Testis (tissue), 3 donors: ENCODE results near the gene TRAP1. TPM values are rescaled to one million over a fixed set of nuclear protein-coding genes. Genes with fewer than 3 reads are reported as not detected.

Source experiments
- DNase-seq: peaks from one replicate; pipeline ENCODE4 v3.0.0-alpha.2; 2019
- H3K27ac ChIP-seq, 2 donors: fragments of 200-600 bp; sonication (generic); one replicate each; pipeline ENCODE4 v1.5.1; 2019
- H3K27me3 ChIP-seq: fragments of 200-600 bp; sonication (generic); one replicate; pipeline ENCODE4 v1.5.1; 2019
- H3K36me3 ChIP-seq: fragments of 200-600 bp; sonication (generic); one replicate; pipeline ENCODE4 v1.5.1; 2017; ENCODE audit warnings: low read depth; ENCODE audit errors: missing control alignments
- H3K4me1 ChIP-seq: fragments of 200-600 bp; sonication (generic); one replicate; pipeline ENCODE4 v1.5.1; 2019
- H3K4me3 ChIP-seq, 2 donors: fragments of 200-600 bp; sonication (generic); one replicate each; pipeline ENCODE4 v1.5.1; 2017 to 2019
- H3K9me3 ChIP-seq: fragments of 200-600 bp; sonication (generic); one replicate; pipeline ENCODE4 v1.5.1; 2017
- CTCF ChIP-seq, 3 experiments: fragments of 450-650 bp in 2 of 3; fragments of 200-600 bp in 1 of 3; sonication (generic) in 1 of 3; IDR thresholded peaks; one replicate each; pipeline ENCODE4 v1.5.1; 2016 to 2019; ENCODE audit warnings: antibody characterized with exemption in 3 of 3, mild to moderate bottlenecking in 2 of 3, moderate library complexity in 1 of 3
- POLR2A ChIP-seq: fragments of 450-650 bp; IDR thresholded peaks from one replicate; pipeline ENCODE4 v1.6.1; 2017; ENCODE audit warnings: antibody characterized with exemption, mild to moderate bottlenecking, moderate library complexity
- WGBS, 2 donors: methylation state at CpG; one replicate each; pipeline ENCODE4 v1.1.5; 2018; 5-methylcytosine and 5-hydroxymethylcytosine counted together
- intact Hi-C: fragments of 100-400 bp; cut with DNase I; formaldehyde crosslinking; loops from one replicate; pipeline ENCODE4 v1.15.1; 2023; ENCODE audit warnings: low total_unique reads
- polyA plus RNA-seq: library from polyadenylated mRNA; stranded (reverse); fragments of 350-450 nt; fragmentation: Illumina TruSeq; extraction: RNeasy Lipid Tissue Mini Kit (QIAGEN cat#74804); gene quantifications from one replicate; pipeline ENCODE4 v1.2.3, GENCODE V29; 2014; ENCODE audit warnings: low read depth, low replicate concordance; ENCODE audit not compliant: insufficient read depth
- total RNA-seq, 2 donors: library from RNA; depleted of rRNA; stranded (reverse); fragments of >200 nt; gene quantifications; one replicate each; pipeline ENCODE4 v1.2.3, GENCODE V29; 2016

The TRAP1 gene
- total and polyA plus RNA-seq, 3 donors from 2014 or later, result 80.0 to 140 (median 131) TPM

- intact Hi-C loops, result no loop called here
- no peaks in the 10 kb centered on the region for H3K36me3 ChIP-seq
- H3K27ac ChIP-seq, result no peak overlapping the region
These were observed 37.4 kb upstream of the TRAP1 start for GRCh38 chr16:3754772-3755171.

GRCh38 chr16:3754081-3754703 lies 36.9 kb upstream of the TRAP1 start:
- TF ChIP-seq CTCF (IDR thresholded peaks at IDR 0.05) (no peak), POLR2A (no peak)
- intact Hi-C loops, result no loop called here
- no peak overlapping the region for H3K4me3 ChIP-seq
- H3K36me3 ChIP-seq, result no peaks in the 10 kb centered on the region
- H3K4me1 ChIP-seq, result no peaks in the 10 kb centered on the region
- no peaks in the 10 kb centered on the region for H3K9me3 ChIP-seq
- no peak overlapping the region for H3K27ac ChIP-seq
- H3K27me3 ChIP-seq, result no peaks in the 10 kb centered on the region
- DNase-seq, result no peak
- WGBS, 2 donors, result 86 to 90% methylated on average over 4 of the region's 4 CpGs

More at GRCh38 chr16:3754772-3755171, 37.4 kb upstream of the TRAP1 start:
- Histone ChIP-seq H3K4me3 (no peak overlapping the region), H3K27me3 (no peaks in the 10 kb centered on the region), H3K9me3 (no peaks in the 10 kb centered on the region), H3K4me1 (no peaks in the 10 kb centered on the region)
- DNase-seq, result no peak
- 87 to 89% methylated on average over 5 of the region's 5 CpGs for WGBS, 2 donors
- no peak for TF ChIP-seq POLR2A
- no peak for TF ChIP-seq CTCF (IDR thresholded peaks at IDR 0.05)

- Histone ChIP-seq H3K36me3 (no peaks in the 10 kb centered on the region), H3K4me3 (no peak overlapping the region), H3K27me3 (no peaks in the 10 kb centered on the region), H3K27ac (no peak overlapping the region), H3K9me3 (no peaks in the 10 kb centered on the region), H3K4me1 (no peaks in the 10 kb centered on the region)
- intact Hi-C loops, result no loop called here
- WGBS, 2 donors, result 98% methylated on average over 14 to 15 of the region's 15 CpGs
- TF ChIP-seq POLR2A (no peak), CTCF (IDR thresholded peaks at IDR 0.05) (no peak)
- DNase-seq, result no peak
These were observed 35.7 kb upstream of the TRAP1 start for GRCh38 chr16:3752984-3753383.

GRCh38 chr16:3751878-3752277 lies 34.6 kb upstream of the TRAP1 start:
- no peak for TF ChIP-seq CTCF (IDR thresholded peaks at IDR 0.05)
- no peak for TF ChIP-seq POLR2A
- H3K27ac ChIP-seq, result no peak overlapping the region
- no peaks in the 10 kb centered on the region for H3K9me3 ChIP-seq
- intact Hi-C loops, result no loop called here
- no peaks in the 10 kb centered on the region for H3K4me1 ChIP-seq
- no peak overlapping the region for H3K4me3 ChIP-seq
- no peak for DNase-seq
- 94 to 97% methylated on average over 8 of the region's 8 CpGs for WGBS, 2 donors
- H3K36me3 ChIP-seq, result no peaks in the 10 kb centered on the region
- no peaks in the 10 kb centered on the region for H3K27me3 ChIP-seq

GRCh38 chr16:3748307-3748706 lies 31.0 kb upstream of the TRAP1 start:
- Histone ChIP-seq H3K4me3 (no peak overlapping the region), H3K27ac (no peak overlapping the region), H3K27me3 (no peaks in the 10 kb centered on the region), H3K4me1 (no peaks in the 10 kb centered on the region), H3K9me3 (no peaks in the 10 kb centered on the region), H3K36me3 (no peaks in the 10 kb centered on the region)
- TF ChIP-seq CTCF (IDR thresholded peaks at IDR 0.05), result no peak
- TF ChIP-seq POLR2A, result no peak
- intact Hi-C loops, result no loop called here
- WGBS, 2 donors, result 76 to 77% methylated on average over 5 of the region's 5 CpGs
- no peak for DNase-seq
